Measurements from ENCODE around the gene ZNF530.

The ZNF530 gene

GRCh38 chr19:57559404-57560025 lies 40.2 kb upstream of the ZNF530 start, which contains the start of gene ZNF550:
ZNF550 (minus strand) TSS chr19:57559863; CDS start chr19:57559682, 181 bp downstream.
- TF ChIP-seq CTCF (IDR thresholded peaks at IDR 0.05; ENCODE audit: poor library complexity, severe bottlenecking) = no peak
- H3K9me3 ChIP-seq (ENCODE audit: severe bottlenecking) = peaks cover 5% of the 10 kb centered on the region
- H3K27ac ChIP-seq (ENCODE audit: poor library complexity, severe bottlenecking) = peak within 1 kb of the TSS; percentile 55
- H3K4me3 ChIP-seq (ENCODE audit: severe bottlenecking) = peak within 1 kb of the TSS; percentile 70
- peaks cover 18% of the 10 kb centered on the region for H3K36me3 ChIP-seq (ENCODE audit: low read depth)
- H3K4me1 ChIP-seq (ENCODE audit: insufficient read depth, poor library complexity, severe bottlenecking) = peaks cover 4% of the 10 kb centered on the region
- ATAC-seq (ENCODE audit: low read depth) = peak; percentile 94
- peak; percentile 90 for DNase-seq (ENCODE audit: low spot score)
- no peaks in the 10 kb centered on the region for H3K27me3 ChIP-seq (ENCODE audit: insufficient read depth, poor library complexity, severe bottlenecking)

GRCh38 chr19:57560049-57560491 lies 39.6 kb upstream of the ZNF530 start:
- peak; percentile 63 for ATAC-seq (ENCODE audit: low read depth)

GRCh38 chr19:57563547-57563946 lies 36.1 kb upstream of the ZNF530 start:
- TF ChIP-seq CTCF (IDR thresholded peaks at IDR 0.05; ENCODE audit: poor library complexity, severe bottlenecking) = no peak
- Histone ChIP-seq H3K4me3 (ENCODE audit: severe bottlenecking) (no peak overlapping the region), H3K36me3 (ENCODE audit: low read depth) (no peaks in the 10 kb centered on the region), H3K27ac (ENCODE audit: poor library complexity, severe bottlenecking) (no peak overlapping the region), H3K9me3 (ENCODE audit: severe bottlenecking) (peaks cover 26% of the 10 kb centered on the region), H3K4me1 (ENCODE audit: insufficient read depth, poor library complexity, severe bottlenecking) (peaks cover under 1% of the 10 kb centered on the region), H3K27me3 (ENCODE audit: insufficient read depth, poor library complexity, severe bottlenecking) (no peaks in the 10 kb centered on the region)
- ATAC-seq (ENCODE audit: low read depth) (no peak), DNase-seq (ENCODE audit: low spot score) (no peak)

More at GRCh38 chr19:57560049-57560491, 39.6 kb upstream of the ZNF530 start:
- H3K27me3 ChIP-seq (ENCODE audit: insufficient read depth, poor library complexity, severe bottlenecking) = no peaks in the 10 kb centered on the region
- TF ChIP-seq CTCF (IDR thresholded peaks at IDR 0.05; ENCODE audit: poor library complexity, severe bottlenecking) = no peak
- peaks cover 5% of the 10 kb centered on the region for H3K9me3 ChIP-seq (ENCODE audit: severe bottlenecking)
- H3K27ac ChIP-seq (ENCODE audit: poor library complexity, severe bottlenecking) = peak overlapping the region; percentile 55
- peaks cover 4% of the 10 kb centered on the region for H3K4me1 ChIP-seq (ENCODE audit: insufficient read depth, poor library complexity, severe bottlenecking)
- H3K36me3 ChIP-seq (ENCODE audit: low read depth) = peaks cover 12% of the 10 kb centered on the region
- H3K4me3 ChIP-seq (ENCODE audit: severe bottlenecking) = peak overlapping the region; percentile 70
- DNase-seq (ENCODE audit: low spot score) = no peak

- no peaks in the 10 kb centered on the region for H3K4me1 ChIP-seq (ENCODE audit: insufficient read depth, poor library complexity, severe bottlenecking)
- TF ChIP-seq CTCF (IDR thresholded peaks at IDR 0.05; ENCODE audit: poor library complexity, severe bottlenecking) = no peak
- DNase-seq (ENCODE audit: low spot score) (no peak), ATAC-seq (ENCODE audit: low read depth) (no peak)
- no peak overlapping the region for H3K27ac ChIP-seq (ENCODE audit: poor library complexity, severe bottlenecking)
- H3K4me3 ChIP-seq (ENCODE audit: severe bottlenecking) = no peak overlapping the region
- peaks cover 42% of the 10 kb centered on the region for H3K9me3 ChIP-seq (ENCODE audit: severe bottlenecking)
- no peaks in the 10 kb centered on the region for H3K27me3 ChIP-seq (ENCODE audit: insufficient read depth, poor library complexity, severe bottlenecking)
- H3K36me3 ChIP-seq (ENCODE audit: low read depth) = no peaks in the 10 kb centered on the region
Observed at GRCh38 chr19:57566396-57567265, 33.1 kb upstream of the ZNF530 start.

Data from RWPE2 (cell line).